SHP77 (cell line): Measurements from ENCODE around the gene ATRNL1.
A peak's percentile ranks its signal among the peaks of the same experiment; 100 is the strongest.
"Not testable (repeated sequence)": the region's sequence is repeated elsewhere in the genome, so short reads cannot be mapped to it uniquely, and the experiment has no call there.

Experiments
- DNase-seq, 2 experiments: peaks; one replicate each; lab custom pipeline; 2025; lab: John Stamatoyannopoulos, UW

Gene ATRNL1

GRCh38 chr10:115222039-115222438 lies 128.9 kb downstream of the ATRNL1 start:
- DNase-seq, result no peak

DNA sequence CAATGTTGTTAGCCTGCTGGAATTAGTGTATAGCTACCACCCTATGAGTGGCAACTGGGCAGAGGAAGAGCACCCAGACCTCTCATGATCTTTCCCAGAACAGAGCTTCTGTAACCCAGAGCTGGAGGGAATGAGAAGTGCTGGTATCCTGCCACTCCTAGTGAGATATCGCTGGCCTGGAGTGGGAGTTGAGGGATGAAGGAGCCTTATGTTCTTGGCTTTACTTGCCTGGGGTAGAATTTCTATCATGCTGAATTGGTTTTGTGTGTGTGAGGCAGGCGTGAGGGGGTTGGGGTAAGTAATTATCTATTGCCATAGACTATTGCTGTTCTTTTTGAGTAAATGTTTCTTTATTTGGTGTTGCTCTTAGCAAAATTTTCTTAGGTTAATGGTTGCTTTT lies 146.6 kb downstream of the ATRNL1 start:
- no peak for DNase-seq

GRCh38 chr10:115250784-115251183 lies 157.6 kb downstream of the ATRNL1 start:
- no peak for DNase-seq

- DNase-seq, result not testable (repeated sequence)
Measured at GRCh38 chr10:115253765-115254164, 160.6 kb downstream of the ATRNL1 start.

GRCh38 chr10:115272482-115272881 lies 179.3 kb downstream of the ATRNL1 start:
- DNase-seq, result no peak

DNA sequence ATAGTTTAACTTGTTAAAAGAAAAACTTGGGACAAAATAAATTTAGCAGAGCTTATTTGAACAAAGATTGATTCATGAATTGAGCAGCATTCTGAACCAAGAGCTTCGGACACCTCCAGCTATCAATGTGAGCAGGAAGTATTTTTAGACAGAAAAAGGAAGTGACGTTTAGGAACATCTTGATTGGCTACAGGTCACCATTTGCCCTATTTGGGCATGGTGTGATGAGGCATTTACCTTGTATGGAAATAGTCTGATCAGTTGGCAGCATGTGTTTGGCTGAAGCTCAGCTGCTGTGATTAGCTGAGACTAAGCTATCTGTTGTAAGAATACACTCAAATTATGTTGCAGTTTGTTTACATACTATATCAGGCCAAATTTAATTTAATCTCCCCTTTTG lies 185.1 kb downstream of the ATRNL1 start:
- no peak for DNase-seq

DNA sequence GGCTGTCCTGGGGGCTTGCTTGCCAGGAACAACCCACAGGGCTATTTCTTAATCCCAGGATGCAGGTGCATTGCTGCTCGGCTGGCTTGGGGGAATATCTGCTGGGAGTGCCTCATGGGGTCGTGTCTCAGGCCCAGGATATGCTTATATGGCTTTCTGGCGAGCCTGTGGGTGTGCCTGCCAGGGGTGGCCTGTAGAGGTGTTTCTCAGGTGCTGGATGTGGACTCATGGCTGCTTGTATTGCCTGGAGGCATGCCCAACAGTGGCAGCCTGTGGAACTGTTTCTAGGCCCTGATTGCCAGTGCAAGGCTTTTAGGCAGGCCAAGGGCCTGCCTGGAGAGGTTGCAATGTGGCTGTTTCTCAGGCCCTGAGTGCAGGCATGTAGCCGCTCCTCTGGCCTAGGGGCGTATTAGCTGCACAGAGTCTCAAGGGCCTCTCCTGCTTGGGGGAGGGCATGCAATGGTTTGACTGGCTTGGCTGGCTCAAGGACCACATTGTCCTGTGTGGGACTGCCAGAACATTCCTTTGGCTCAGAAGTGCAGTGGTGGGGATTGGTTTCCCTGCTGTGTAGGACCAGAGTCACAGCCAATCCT lies 202.1 kb downstream of the ATRNL1 start:
- no peak for DNase-seq

DNA sequence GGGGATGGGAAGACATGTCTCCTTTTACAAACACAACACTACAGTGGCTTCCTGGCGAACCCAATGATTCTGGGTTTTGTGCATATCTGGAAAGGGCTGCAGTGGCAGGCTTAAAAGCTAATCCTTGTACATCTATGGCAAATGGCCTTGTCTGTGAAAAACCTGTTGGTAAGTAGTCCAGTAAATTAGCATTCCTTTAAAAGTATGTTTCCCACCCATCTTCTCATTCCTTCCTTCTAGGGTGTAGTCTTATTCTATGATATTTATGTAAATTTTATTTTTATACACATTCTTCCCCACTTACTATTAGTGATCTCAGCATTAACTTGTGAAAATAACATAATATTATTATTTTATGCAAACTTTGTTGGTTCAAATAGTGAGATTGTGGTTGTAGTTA lies 206.9 kb downstream of the ATRNL1 start:
- DNase-seq, result no peak

GRCh38 chr10:115319669-115320068 lies 226.5 kb downstream of the ATRNL1 start:
- DNase-seq, result not testable (repeated sequence)

DNA sequence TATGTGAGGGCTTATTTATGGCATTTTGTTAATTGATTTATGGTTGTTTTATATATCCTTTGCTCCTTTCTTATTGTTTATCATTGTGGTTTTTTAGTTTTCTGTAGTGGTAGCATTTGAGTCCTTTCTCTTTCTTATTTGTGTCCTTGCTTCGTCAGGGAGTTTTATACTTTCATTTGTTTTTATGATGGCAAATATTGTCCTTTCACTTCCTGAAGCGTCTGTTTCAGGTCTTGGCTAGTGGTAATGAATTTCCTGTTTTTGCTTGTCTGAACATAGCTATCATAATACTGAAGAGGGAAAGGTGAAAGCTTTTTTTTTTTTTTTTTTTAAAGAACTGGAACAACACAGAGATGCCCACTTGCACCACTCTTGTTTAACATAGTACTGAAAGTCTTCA lies 228.2 kb downstream of the ATRNL1 start:
- DNase-seq, result no peak

DNA sequence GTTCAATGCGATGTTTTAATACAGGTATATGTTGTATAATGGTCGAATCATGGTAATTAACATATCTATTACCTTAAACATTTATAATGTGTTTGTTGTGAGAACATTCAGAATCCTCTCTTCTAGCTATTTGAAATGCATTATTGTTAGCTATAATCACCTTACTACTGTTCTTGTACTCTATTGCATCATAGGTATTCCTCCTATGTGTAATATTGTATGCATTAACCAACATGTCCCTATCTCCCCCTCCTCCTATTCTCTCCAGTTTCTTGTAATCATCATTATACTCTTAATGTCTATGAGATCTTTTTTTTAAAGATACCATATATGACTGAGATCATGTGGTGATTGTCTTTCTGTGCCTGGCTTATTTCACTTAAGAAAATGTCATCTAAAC lies 235.2 kb downstream of the ATRNL1 start:
- no peak for DNase-seq

DNA sequence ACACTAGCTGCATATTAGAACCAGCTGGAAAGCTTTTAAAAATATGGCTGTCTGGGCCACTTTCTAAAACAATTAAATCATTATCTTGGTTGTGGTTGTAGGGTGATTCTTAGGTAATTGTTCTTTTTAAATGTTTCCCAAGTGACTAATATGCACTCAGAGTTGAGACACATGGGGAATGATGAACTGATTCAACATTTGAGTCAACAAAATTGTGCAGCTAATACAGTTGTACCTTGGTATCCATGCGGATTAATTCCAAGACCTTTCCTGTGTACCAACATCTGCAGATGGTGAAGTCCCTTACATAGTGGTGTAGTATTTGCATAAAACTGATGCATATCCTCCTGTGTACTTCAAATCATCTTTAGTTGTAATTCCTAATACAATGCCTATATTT lies 242.2 kb downstream of the ATRNL1 start:
- no peak for DNase-seq

GRCh38 chr10:115355162-115355760 lies 262.1 kb downstream of the ATRNL1 start:
- DNase-seq, result peak; percentile 69

DNA sequence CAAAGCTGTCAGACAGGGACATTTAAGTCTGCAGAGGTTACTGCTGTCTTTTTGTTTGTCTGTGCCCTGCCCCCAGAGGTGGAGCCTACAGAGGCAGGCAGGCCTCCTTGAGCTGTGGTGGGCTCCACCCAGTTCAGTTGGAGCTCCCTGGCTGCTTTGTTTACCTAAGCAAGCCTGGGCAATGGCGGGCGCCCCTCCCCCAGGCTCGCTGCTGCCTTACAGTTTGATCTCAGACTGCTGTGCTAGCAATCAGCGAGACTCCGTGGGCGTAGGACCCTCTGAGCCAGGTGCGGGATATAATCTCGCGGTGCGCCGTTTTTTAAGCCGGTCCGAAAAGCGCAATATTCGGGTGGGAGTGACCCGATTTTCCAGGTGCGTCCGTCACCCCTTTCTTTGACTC lies 274.8 kb downstream of the ATRNL1 start:
- DNase-seq, result not testable (repeated sequence)

GRCh38 chr10:115379064-115379463 lies 285.9 kb downstream of the ATRNL1 start:
- DNase-seq, result no peak

DNA sequence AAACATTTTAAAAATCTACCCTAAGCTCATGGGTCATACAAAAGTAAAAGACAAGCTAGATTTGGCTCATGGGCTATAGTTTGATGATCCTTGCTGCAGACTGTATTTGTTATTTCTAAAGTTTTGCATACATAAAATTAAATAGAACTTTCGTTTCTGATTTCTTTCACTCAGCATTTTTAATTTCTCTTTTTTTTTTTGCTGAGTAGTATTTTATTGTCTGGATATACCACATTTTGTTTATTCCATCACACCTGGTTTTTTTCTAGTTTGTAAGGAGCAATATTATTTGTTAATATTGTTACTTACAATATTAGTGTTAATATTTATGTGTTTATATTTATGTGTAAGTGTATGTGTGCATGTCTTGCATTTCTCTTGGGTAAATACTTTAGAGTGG lies 291.5 kb downstream of the ATRNL1 start:
- DNase-seq, result no peak

DNA sequence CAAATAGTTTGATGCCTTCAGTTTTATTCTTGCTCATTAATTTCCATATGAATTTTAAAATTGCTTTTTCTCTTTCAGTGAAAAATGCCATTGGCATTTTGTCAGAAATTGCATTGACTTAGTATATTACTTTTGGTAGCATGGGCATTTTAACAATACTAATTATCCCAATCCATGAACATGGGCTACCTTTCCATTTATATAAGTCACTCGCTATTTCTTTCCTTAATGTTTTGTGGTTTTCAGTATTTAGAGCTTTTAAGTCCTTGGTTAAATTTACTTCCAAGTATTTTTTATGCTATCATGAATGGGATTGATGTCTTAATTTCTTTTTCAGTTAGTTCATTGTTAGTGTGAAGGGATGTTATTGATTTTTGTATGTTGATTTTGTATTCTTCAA lies 297.4 kb downstream of the ATRNL1 start:
- DNase-seq, result no peak

GRCh38 chr10:115398026-115398425 lies 304.9 kb downstream of the ATRNL1 start:
- DNase-seq, result no peak

- DNase-seq, result no peak
Measured at GRCh38 chr10:115402699-115403098, 309.5 kb downstream of the ATRNL1 start.

GRCh38 chr10:115405838-115406237 lies 312.7 kb downstream of the ATRNL1 start:
- DNase-seq, result not testable (repeated sequence)

DNA sequence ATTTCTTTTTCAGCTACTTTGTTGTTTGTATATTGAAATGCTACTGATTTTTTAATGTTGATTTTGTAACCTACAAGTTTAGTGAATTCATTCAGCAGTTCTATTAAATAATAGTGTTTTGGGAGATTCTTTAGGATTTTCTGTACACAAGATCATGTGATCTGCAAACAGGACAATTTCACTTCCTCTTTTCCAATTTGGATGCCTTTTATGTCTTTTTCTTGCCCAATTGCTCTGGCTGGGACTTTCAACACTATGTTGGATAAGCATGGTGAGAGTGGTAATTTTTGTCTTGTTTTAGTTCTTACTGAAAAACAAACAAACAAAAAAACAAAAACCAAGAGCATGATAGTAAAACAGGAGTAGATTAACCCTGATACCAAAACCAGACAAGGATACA lies 316.2 kb downstream of the ATRNL1 start:
- DNase-seq, result no peak

GRCh38 chr10:115417585-115418265 lies 324.6 kb downstream of the ATRNL1 start:
- DNase-seq, result peak; percentile 53 to 68

DNA sequence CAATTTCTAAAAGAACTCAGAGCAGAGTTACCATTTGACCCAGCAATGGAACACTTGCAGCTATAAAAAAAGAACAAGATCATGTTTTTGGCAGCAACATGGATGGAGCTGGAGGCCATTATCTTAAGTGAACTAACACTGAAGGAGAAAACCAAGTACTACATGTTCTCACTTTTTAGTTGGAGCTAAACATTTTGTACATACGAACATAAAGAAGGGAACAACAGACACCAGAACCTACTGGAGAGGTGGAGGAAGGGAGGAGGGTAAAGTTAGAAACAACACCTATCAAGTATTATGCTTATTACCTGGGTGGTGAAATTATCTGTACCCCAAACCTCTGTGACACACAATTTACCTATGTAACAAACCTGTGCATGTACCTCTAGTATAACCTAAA lies 329.5 kb downstream of the ATRNL1 start:
- no peak for DNase-seq

DNA sequence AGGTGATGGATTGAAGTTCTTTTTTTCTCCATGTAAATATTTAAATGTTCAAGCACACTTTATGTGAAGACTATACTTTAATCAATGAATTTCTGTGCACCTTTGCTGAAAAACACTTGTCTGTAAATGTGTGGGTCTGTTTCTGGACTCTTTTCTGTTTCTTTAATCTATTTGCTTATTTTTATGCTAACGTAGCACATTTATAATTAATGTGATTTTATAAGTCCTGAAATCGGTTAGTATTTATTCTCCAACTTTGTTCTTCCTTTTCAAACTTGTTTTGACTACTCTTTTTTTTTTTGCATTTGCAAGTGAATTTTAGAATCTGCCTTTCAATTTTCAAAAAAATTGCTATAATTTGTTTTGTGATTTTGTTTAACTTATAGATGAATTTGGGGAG lies 334.4 kb downstream of the ATRNL1 start:
- DNase-seq, result no peak
